ENCODE results near the gene PRKAR2B.
A peak's percentile ranks its signal among the peaks of the same experiment; 100 is the strongest.
"Not testable (repeated sequence)": the region's sequence is repeated elsewhere in the genome, so short reads cannot be mapped to it uniquely, and the experiment has no call there.

The PRKAR2B gene

GRCh38 chr7:107143875-107144274 lies 99.4 kb downstream of the PRKAR2B start:
- not testable (repeated sequence) for DNase-seq
- intact Hi-C loops (cut with DNase I) = loop anchor here (10.0 kb wide), 2 partner anchors 99 to 199 kb away; partner anchors contain the start of gene PRKAR2B

- intact Hi-C loops (cut with DNase I) = loop anchor here (10.0 kb wide), 2 partner anchors 100 to 200 kb away; partner anchors contain the start of gene PRKAR2B
- DNase-seq = no peak
These were observed 100.7 kb downstream of the PRKAR2B start for GRCh38 chr7:107145067-107145838.

- intact Hi-C loops (cut with DNase I) = loop anchor here (10.0 kb wide), 2 partner anchors 103 to 203 kb away; partner anchors contain the start of gene PRKAR2B
- DNase-seq = peak in 29 of 42 donors; percentile 8 to 70 (median 42)
These were observed 103.2 kb downstream of the PRKAR2B start for GRCh38 chr7:107147464-107148393.

- intact Hi-C loops (cut with DNase I) = loop anchor here (10.0 kb wide), 2 partner anchors 104 to 204 kb away; partner anchors contain the start of gene PRKAR2B
These were observed 104.2 kb downstream of the PRKAR2B start for GRCh38 chr7:107148721-107149120.

GRCh38 chr7:107149863-107150262 lies 105.4 kb downstream of the PRKAR2B start:
- intact Hi-C loops (cut with DNase I) = loop anchor here (10.0 kb wide), 3 partner anchors 105 to 355 kb away; partner anchors contain the start of gene PRKAR2B
- DNase-seq = no peak

More at GRCh38 chr7:107148721-107149120, 104.2 kb downstream of the PRKAR2B start:
- no peak for DNase-seq

- peak in 40 of 42 donors; percentile 13 to 91 (median 74) for DNase-seq
- intact Hi-C loops (cut with DNase I) = loop anchor here (10.0 kb wide), 1 partner anchor 356 kb away; no protein-coding TSS in a partner anchor
These were observed 106.0 kb downstream of the PRKAR2B start for GRCh38 chr7:107150375-107151073.

- intact Hi-C loops (cut with DNase I) = loop anchor here (10.0 kb wide), 1 partner anchor 357 kb away; no protein-coding TSS in a partner anchor
- no peak for DNase-seq
These were observed 107.0 kb downstream of the PRKAR2B start for GRCh38 chr7:107151538-107151937.

GRCh38 chr7:107152011-107152410 lies 107.5 kb downstream of the PRKAR2B start:
- no peak for DNase-seq
- intact Hi-C loops (cut with DNase I) = loop anchor here (10.0 kb wide), 1 partner anchor 357 kb away; no protein-coding TSS in a partner anchor

GRCh38 chr7:107154826-107155225 lies 110.3 kb downstream of the PRKAR2B start:
- DNase-seq = no peak
- intact Hi-C loops (cut with DNase I) = loop anchor here (10.0 kb wide), 1 partner anchor 360 kb away; no protein-coding TSS in a partner anchor

- intact Hi-C loops (cut with DNase I) = loop anchor here (10.0 kb wide), 1 partner anchor 361 kb away; no protein-coding TSS in a partner anchor
- not testable (repeated sequence) for DNase-seq
These were observed 111.2 kb downstream of the PRKAR2B start for GRCh38 chr7:107155726-107156125.

GRCh38 chr7:107157091-107157490 lies 112.6 kb downstream of the PRKAR2B start:
- intact Hi-C loops (cut with DNase I) = loop anchor here (10.0 kb wide), 1 partner anchor 362 kb away; no protein-coding TSS in a partner anchor
- DNase-seq = peak in 12 of 42 donors; percentile 23 to 66 (median 28)

GRCh38 chr7:107158028-107158427 lies 113.5 kb downstream of the PRKAR2B start:
- intact Hi-C loops (cut with DNase I) = loop anchor here (10.0 kb wide), 1 partner anchor 363 kb away; no protein-coding TSS in a partner anchor
- DNase-seq = no peak

- DNase-seq = no peak
- intact Hi-C loops (cut with DNase I) = no loop called here
These were observed 115.9 kb downstream of the PRKAR2B start for GRCh38 chr7:107160389-107160788.

GRCh38 chr7:107161415-107161814 lies 116.9 kb downstream of the PRKAR2B start:
- DNase-seq = no peak
- intact Hi-C loops (cut with DNase I) = no loop called here

- intact Hi-C loops (cut with DNase I) = no loop called here
- no peak for DNase-seq
These were observed 118.0 kb downstream of the PRKAR2B start for GRCh38 chr7:107162475-107162874.

GRCh38 chr7:107164092-107164491 lies 119.6 kb downstream of the PRKAR2B start:
- no peak for DNase-seq
- intact Hi-C loops (cut with DNase I) = no loop called here

- intact Hi-C loops (cut with DNase I) = no loop called here
- DNase-seq = no peak
These were observed 120.8 kb downstream of the PRKAR2B start for GRCh38 chr7:107165341-107165740.

GRCh38 chr7:107166736-107167426 lies 122.4 kb downstream of the PRKAR2B start:
- DNase-seq = no peak
- intact Hi-C loops (cut with DNase I) = no loop called here

Data from head of caudate nucleus (tissue), 42 donors.